ENCODE data around the gene CLCN7.
"Not testable (repeated sequence)": the region's sequence is repeated elsewhere in the genome, so short reads cannot be mapped to it uniquely, and the experiment has no call there.

CLCN7 gene

GRCh38 chr16:1487395-1488053 is 12.7 kb upstream of the CLCN7 start:
- H3K4me3 Mint-ChIP-seq: no peak overlapping the region
- peaks cover 25% of the 10 kb centered on the region for H3K27me3 Mint-ChIP-seq (ENCODE audit: low read depth)
- peaks cover 1% of the 10 kb centered on the region for H3K4me1 Mint-ChIP-seq
- H3K36me3 Mint-ChIP-seq (ENCODE audit: low read depth): no peaks in the 10 kb centered on the region
- H3K9me3 Mint-ChIP-seq: no peaks in the 10 kb centered on the region
- TF ChIP-seq CTCF (IDR thresholded peaks at IDR 0.05; ENCODE audit: unreplicated experiment in 3 of 3): no peak
- H3K27ac Mint-ChIP-seq: no peak overlapping the region

- Mint-ChIP-seq H3K4me1 (no peaks in the 10 kb centered on the region), H3K36me3 (ENCODE audit: low read depth) (no peaks in the 10 kb centered on the region), H3K9me3 (no peaks in the 10 kb centered on the region), H3K27me3 (ENCODE audit: low read depth) (peaks cover 23% of the 10 kb centered on the region), H3K27ac (no peak overlapping the region), H3K4me3 (no peak overlapping the region)
- no peak for TF ChIP-seq CTCF (IDR thresholded peaks at IDR 0.05; ENCODE audit: unreplicated experiment in 3 of 3)
Measured at GRCh38 chr16:1486551-1487390, 11.9 kb upstream of the CLCN7 start.

GRCh38 chr16:1485847-1486496 is 11.1 kb upstream of the CLCN7 start:
- no peak for TF ChIP-seq CTCF (IDR thresholded peaks at IDR 0.05; ENCODE audit: unreplicated experiment in 3 of 3)
- no peaks in the 10 kb centered on the region for H3K4me1 Mint-ChIP-seq
- peaks cover 23% of the 10 kb centered on the region for H3K27me3 Mint-ChIP-seq (ENCODE audit: low read depth)
- no peaks in the 10 kb centered on the region for H3K9me3 Mint-ChIP-seq
- no peak overlapping the region for H3K4me3 Mint-ChIP-seq
- H3K36me3 Mint-ChIP-seq (ENCODE audit: low read depth): no peaks in the 10 kb centered on the region
- H3K27ac Mint-ChIP-seq: no peak overlapping the region

GRCh38 chr16:1481906-1482835 is 7.3 kb upstream of the CLCN7 start:
- no peak for TF ChIP-seq CTCF (IDR thresholded peaks at IDR 0.05; ENCODE audit: unreplicated experiment in 3 of 3)
- H3K36me3 Mint-ChIP-seq (ENCODE audit: low read depth): no peaks in the 10 kb centered on the region
- H3K27ac Mint-ChIP-seq: no peak overlapping the region
- peaks cover 23% of the 10 kb centered on the region for H3K27me3 Mint-ChIP-seq (ENCODE audit: low read depth)
- no peaks in the 10 kb centered on the region for H3K4me1 Mint-ChIP-seq
- H3K9me3 Mint-ChIP-seq: no peaks in the 10 kb centered on the region
- no peak overlapping the region for H3K4me3 Mint-ChIP-seq

- H3K36me3 Mint-ChIP-seq (ENCODE audit: low read depth); H3K4me1 Mint-ChIP-seq; H3K9me3 Mint-ChIP-seq; H3K27ac Mint-ChIP-seq; H3K4me3 Mint-ChIP-seq: not testable (repeated sequence)
- H3K27me3 Mint-ChIP-seq (ENCODE audit: low read depth): peaks cover 13% of the 10 kb centered on the region
Measured at GRCh38 chr16:1478937-1479336, 4.1 kb upstream of the CLCN7 start.

Data from nephron (organoid).